Measurements from ENCODE around the gene SLC25A3.

DNA sequence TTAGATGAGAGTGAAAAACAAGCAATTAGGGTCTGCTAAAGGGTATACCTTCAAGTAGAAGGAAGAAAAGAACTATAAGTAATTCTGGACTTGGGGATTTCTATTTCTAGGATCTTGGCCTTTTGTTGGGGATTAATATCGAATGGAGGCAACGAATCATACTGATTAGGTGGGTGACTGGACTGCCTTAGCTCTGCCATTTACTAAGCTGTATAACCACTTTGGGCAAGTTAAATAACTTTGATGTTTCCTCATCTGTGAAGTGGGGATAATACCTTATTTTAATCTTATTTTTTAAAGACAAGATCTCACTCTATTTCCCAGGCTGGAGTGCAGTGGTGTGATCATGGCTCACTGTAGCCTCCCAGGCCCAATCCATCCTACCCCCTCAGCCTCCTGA, 44.5 kb downstream of the SLC25A3 start:
- TF ChIP-seq, protein P1, sequence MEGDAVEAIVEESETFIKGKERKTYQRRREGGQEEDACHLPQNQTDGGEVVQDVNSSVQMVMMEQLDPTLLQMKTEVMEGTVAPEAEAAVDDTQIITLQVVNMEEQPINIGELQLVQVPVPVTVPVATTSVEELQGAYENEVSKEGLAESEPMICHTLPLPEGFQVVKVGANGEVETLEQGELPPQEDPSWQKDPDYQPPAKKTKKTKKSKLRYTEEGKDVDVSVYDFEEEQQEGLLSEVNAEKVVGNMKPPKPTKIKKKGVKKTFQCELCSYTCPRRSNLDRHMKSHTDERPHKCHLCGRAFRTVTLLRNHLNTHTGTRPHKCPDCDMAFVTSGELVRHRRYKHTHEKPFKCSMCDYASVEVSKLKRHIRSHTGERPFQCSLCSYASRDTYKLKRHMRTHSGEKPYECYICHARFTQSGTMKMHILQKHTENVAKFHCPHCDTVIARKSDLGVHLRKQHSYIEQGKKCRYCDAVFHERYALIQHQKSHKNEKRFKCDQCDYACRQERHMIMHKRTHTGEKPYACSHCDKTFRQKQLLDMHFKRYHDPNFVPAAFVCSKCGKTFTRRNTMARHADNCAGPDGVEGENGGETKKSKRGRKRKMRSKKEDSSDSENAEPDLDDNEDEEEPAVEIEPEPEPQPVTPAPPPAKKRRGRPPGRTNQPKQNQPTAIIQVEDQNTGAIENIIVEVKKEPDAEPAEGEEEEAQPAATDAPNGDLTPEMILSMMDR (IDR thresholded peaks at IDR 0.05), result no peak
- no peak for TF ChIP-seq POLR2A (IDR thresholded peaks at IDR 0.05)
- TF ChIP-seq POLR2AphosphoS5 (IDR thresholded peaks at IDR 0.05), result no peak
- TF ChIP-seq EP300 (IDR thresholded peaks at IDR 0.05), result no peak
